HG03378 (cell line): ENCODE results near the gene PTPRT.

Source experiments
- ATAC-seq: cut with Tn5 transposase; IDR thresholded peaks from one replicate; pipeline ENCODE4 v1.9.1; 2021; ENCODE audit warnings: mild to moderate bottlenecking, moderate library complexity; ENCODE audit not compliant: unreplicated experiment

Gene PTPRT

GRCh38 chr20:42846784-42847490 is 342.8 kb downstream of the PTPRT start:
- no peak for ATAC-seq

- no peak for ATAC-seq
These were observed 345.0 kb downstream of the PTPRT start for GRCh38 chr20:42844751-42845150.

GRCh38 chr20:42837456-42837855 is 352.2 kb downstream of the PTPRT start:
- no peak for ATAC-seq

- no peak for ATAC-seq
These were observed 353.4 kb downstream of the PTPRT start for GRCh38 chr20:42836339-42836738.

GRCh38 chr20:42807876-42808275 is 381.8 kb downstream of the PTPRT start:
- ATAC-seq: no peak

GRCh38 chr20:42795111-42795695 is 394.5 kb downstream of the PTPRT start:
- ATAC-seq: no peak

- ATAC-seq: no peak
These were observed 397.7 kb downstream of the PTPRT start for GRCh38 chr20:42792052-42792451.

- ATAC-seq: no peak
These were observed 399.6 kb downstream of the PTPRT start for GRCh38 chr20:42790111-42790510.

- ATAC-seq: no peak
These were observed 401.0 kb downstream of the PTPRT start for GRCh38 chr20:42788707-42789106.

- ATAC-seq: no peak
These were observed 404.7 kb downstream of the PTPRT start for GRCh38 chr20:42785041-42785440.

GRCh38 chr20:42779216-42779615 is 410.5 kb downstream of the PTPRT start:
- ATAC-seq: no peak

- no peak for ATAC-seq
These were observed 413.8 kb downstream of the PTPRT start for GRCh38 chr20:42775866-42776265.

- no peak for ATAC-seq
These were observed 414.7 kb downstream of the PTPRT start for GRCh38 chr20:42775037-42775436.

GRCh38 chr20:42763015-42763414 is 426.7 kb downstream of the PTPRT start:
- ATAC-seq: no peak

- ATAC-seq: no peak
These were observed 432.7 kb downstream of the PTPRT start for GRCh38 chr20:42756991-42757390.

GRCh38 chr20:42754706-42755105 is 435.0 kb downstream of the PTPRT start:
- no peak for ATAC-seq

- ATAC-seq: no peak
These were observed 437.1 kb downstream of the PTPRT start for GRCh38 chr20:42752620-42753019.

GRCh38 chr20:42749556-42749955 is 440.1 kb downstream of the PTPRT start:
- no peak for ATAC-seq

GRCh38 chr20:42747765-42748411 is 441.8 kb downstream of the PTPRT start:
- no peak for ATAC-seq

- ATAC-seq: no peak
These were observed 444.8 kb downstream of the PTPRT start for GRCh38 chr20:42744756-42745465.

GRCh38 chr20:42742926-42743325 is 446.8 kb downstream of the PTPRT start:
- no peak for ATAC-seq

- ATAC-seq: no peak
These were observed 447.8 kb downstream of the PTPRT start for GRCh38 chr20:42741906-42742305.
